ENCODE results near the gene FAM117A. TPM values are rescaled to one million over a fixed set of nuclear protein-coding genes. Genes with fewer than 3 reads are reported as not detected.

The FAM117A gene
- total and polyA plus RNA-seq, 2 of the 4 experiments (the other 2 are of a cell fraction): 0.72 to 3.4 TPM

DNA sequence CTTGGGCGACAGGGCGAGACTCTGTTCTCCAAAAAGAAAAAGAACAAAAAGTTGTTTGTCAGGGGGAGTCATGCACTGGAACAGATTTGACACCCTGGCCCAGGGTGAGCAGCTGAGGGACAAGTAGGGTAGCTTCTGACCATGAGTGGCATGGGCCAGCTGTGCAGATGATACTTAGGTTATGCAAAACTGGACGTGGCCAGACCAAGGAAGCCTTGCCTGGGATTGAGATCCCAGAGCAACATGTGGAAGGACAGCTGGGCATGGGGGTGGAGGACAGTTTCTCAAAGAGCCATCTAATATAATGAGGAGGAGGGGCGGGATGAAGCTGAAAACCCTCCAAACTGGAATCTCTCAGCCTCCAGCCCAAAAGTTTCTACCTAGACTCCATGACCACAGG is 36.6 kb downstream of the FAM117A start:
- CTCF ChIA-PET: no interaction called here
- no peak overlapping the region for H2BK20ac ChIP-seq (ENCODE audit: low read depth, low read length)
- intact Hi-C loops (cut with micrococcal nuclease): no loop called here

More for the DNA sequence above, 36.6 kb downstream of the FAM117A start:
- Histone ChIP-seq H2AFZ (replicated peaks; ENCODE audit: low read length, poor library complexity) (no peak overlapping the region), H3K56ac (ENCODE audit: extremely low read depth, insufficient read depth, low read length) (no peak overlapping the region), H3K4me3 (ENCODE audit: insufficient read depth, low read depth, low read length) (no peak overlapping the region), H3K36me3 (ENCODE audit: control insufficient read depth, insufficient read depth, low read length) (no peaks in the 10 kb centered on the region), H2BK120ac (ENCODE audit: low read depth, low read length) (no peak overlapping the region), H3K9me1 (ENCODE audit: insufficient read depth, low read length) (no peaks in the 10 kb centered on the region), H3K27ac (ENCODE audit: insufficient read depth, low read length) (no peak overlapping the region), H4K5ac (ENCODE audit: low read depth, low read length) (no peak overlapping the region), H2BK5ac (ENCODE audit: low read depth, low read length, poor library complexity, severe bottlenecking) (no peak overlapping the region), H4K8ac (ENCODE audit: low read depth in 2 of 2, low read length in 2 of 2) (no peak overlapping the region), H4K91ac (ENCODE audit: insufficient read depth, low read depth, low read length) (no peak overlapping the region), H2AK9ac (replicated peaks; ENCODE audit: low read depth, low read length, poor library complexity) (no peak overlapping the region), H3K4me2 (ENCODE audit: low read depth, low read length) (no peak overlapping the region), H4K20me1 (ENCODE audit: insufficient read depth, low read length) (no peaks in the 10 kb centered on the region), H3K27me3 (ENCODE audit: control insufficient read depth, insufficient read depth, low read length) (peaks cover 2% of the 10 kb centered on the region; the same call in 1 of the 2 replicates), H3K9me3 (ENCODE audit: control insufficient read depth, insufficient read depth, low read length) (no peaks in the 10 kb centered on the region), H2BK15ac (ENCODE audit: low read depth, low read length) (no peak overlapping the region), H3K14ac (replicated peaks; ENCODE audit: low read depth, low read length) (no peak overlapping the region), H3K9ac (ENCODE audit: low read depth, low read length) (no peak overlapping the region), H3K4me1 (ENCODE audit: control insufficient read depth, insufficient read depth, low read length) (peaks cover 3% of the 10 kb centered on the region; the same call in 1 of the 2 replicates), H2AK5ac (ENCODE audit: low read depth, low read length) (no peak overlapping the region), H3K23ac (ENCODE audit: low read depth, low read length) (no peak overlapping the region), H3K18ac (ENCODE audit: low read depth, low read length) (no peak overlapping the region), H3K79me1 (ENCODE audit: low read depth in 1 of 2, low read length in 2 of 2) (no peaks in the 10 kb centered on the region), H3K4ac (ENCODE audit: low read depth, low read length) (no peak overlapping the region)
- BruUV-seq (replicated peaks): no TSS peak
- TF ChIP-seq RFX5 (IDR thresholded peaks at IDR 0.05; ENCODE audit: low read depth, low read length): no peak
- no peak for TF ChIP-seq CEBPB (IDR thresholded peaks at IDR 0.05; ENCODE audit: low read depth, low read length)
- TF ChIP-seq, protein P1, sequence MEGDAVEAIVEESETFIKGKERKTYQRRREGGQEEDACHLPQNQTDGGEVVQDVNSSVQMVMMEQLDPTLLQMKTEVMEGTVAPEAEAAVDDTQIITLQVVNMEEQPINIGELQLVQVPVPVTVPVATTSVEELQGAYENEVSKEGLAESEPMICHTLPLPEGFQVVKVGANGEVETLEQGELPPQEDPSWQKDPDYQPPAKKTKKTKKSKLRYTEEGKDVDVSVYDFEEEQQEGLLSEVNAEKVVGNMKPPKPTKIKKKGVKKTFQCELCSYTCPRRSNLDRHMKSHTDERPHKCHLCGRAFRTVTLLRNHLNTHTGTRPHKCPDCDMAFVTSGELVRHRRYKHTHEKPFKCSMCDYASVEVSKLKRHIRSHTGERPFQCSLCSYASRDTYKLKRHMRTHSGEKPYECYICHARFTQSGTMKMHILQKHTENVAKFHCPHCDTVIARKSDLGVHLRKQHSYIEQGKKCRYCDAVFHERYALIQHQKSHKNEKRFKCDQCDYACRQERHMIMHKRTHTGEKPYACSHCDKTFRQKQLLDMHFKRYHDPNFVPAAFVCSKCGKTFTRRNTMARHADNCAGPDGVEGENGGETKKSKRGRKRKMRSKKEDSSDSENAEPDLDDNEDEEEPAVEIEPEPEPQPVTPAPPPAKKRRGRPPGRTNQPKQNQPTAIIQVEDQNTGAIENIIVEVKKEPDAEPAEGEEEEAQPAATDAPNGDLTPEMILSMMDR (conservative IDR thresholded peaks at IDR 0.05; ENCODE audit: low read depth, low read length): no peak
- no peak for TF ChIP-seq RCOR1 (IDR thresholded peaks at IDR 0.05; ENCODE audit: insufficient replicate concordance, low read length)
- TF ChIP-seq MAFK (IDR thresholded peaks at IDR 0.05; ENCODE audit: low read depth, low read length): no peak
- TF ChIP-seq BHLHE40 (IDR thresholded peaks at IDR 0.05; ENCODE audit: low read depth, low read length): no peak
- TF ChIP-seq SMC3 (IDR thresholded peaks at IDR 0.05; ENCODE audit: low read depth, low read length): no peak
- no peak for TF ChIP-seq ELK1 (IDR thresholded peaks at IDR 0.05; ENCODE audit: borderline replicate concordance, low read depth, low read length)
- TF ChIP-seq CHD1 (IDR thresholded peaks at IDR 0.05; ENCODE audit: low read depth, low read length): no peak
- dilution Hi-C loops (cut with HindIII; ENCODE audit: low sequenced_read_pairs, unreplicated experiment): no loop called here
- DNase-seq (no peak), ATAC-seq (ENCODE audit: low read depth) (no peak)
- POLR2A ChIA-PET (ENCODE audit: unreplicated experiment): no interaction called here
- in situ Hi-C loops (cut with MboI; ENCODE audit: low sequenced_read_pairs): no loop called here
- 90% methylated on average over 2 of the region's 4 CpGs; no CpG with 5 or more reads in 1 of the 2 experiments for WGBS, 2 experiments (ENCODE audit: extremely low coverage in 2 of 2, insufficient read length in 1 of 2)
